D341Med (cell line): ENCODE results near the gene CCDC146.
"Not testable (repeated sequence)": the region's sequence is repeated elsewhere in the genome, so short reads cannot be mapped to it uniquely, and the experiment has no call there.

ENCODE experiments used
- DNase-seq: peaks from one replicate; pipeline ENCODE4 v3.0.0; 2012; ENCODE audit warnings: low spot score

Gene CCDC146

DNA sequence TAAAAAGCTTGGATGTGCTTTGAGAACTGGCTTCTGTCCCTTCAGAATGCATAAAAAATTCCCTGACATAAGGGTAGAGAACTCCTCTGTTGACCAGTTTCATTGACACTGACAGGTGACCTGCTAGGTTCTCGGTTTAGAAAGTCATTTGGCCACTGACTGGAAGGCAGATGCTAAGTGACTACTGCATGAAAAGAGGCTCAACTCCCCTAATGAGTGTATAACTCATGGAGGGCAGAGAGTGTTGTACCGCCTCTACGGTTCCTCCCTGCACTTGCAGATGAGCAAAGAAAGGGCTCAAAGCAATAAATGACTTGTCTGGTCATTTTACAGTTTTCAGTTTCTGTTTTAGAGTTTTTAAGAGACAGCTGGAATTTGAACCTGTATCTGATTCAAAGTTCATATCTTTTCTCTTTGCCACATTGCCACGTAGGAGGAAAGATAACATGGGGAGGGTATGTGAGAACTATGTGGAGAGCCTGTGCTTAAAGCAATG is 80.1 kb downstream of the CCDC146 start:
- DNase-seq, result no peak

DNA sequence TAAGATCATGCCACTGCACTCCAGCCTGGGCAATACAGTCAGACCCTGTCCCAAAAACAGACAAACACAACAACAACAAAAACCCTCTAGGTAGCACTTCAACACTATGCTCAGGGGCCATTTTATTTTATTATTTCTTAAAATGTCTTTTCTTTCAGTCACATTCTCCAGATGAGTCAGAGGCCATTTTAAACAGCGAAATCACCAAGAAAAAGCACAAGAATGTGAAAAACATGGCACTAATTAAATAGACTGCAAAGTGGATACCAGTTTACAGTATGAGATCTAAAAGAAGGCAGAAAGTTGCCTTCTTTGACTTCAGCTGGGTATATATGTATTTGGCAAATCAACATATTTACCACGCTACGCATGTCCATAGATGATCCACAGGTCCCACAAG is 83.3 kb downstream of the CCDC146 start:
- DNase-seq, result no peak

DNA sequence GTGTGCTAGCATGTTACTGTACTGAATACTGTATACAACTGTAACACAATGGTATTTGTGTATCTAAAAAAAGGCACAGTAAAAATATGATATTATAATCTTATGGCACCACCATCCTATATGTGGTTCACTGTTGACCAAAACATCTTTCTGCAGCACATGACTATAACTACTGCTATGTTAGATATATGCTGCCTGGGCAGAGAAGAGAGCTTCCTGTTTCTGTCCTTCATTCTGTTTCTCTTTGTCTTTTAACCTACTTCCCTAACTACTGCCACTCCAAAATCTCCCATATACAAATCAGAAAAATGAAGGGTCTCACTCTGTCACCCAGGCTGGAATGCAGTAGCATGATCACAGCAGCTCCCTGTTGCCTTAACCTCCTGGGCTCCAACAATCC is 86.0 kb downstream of the CCDC146 start:
- no peak for DNase-seq

DNA sequence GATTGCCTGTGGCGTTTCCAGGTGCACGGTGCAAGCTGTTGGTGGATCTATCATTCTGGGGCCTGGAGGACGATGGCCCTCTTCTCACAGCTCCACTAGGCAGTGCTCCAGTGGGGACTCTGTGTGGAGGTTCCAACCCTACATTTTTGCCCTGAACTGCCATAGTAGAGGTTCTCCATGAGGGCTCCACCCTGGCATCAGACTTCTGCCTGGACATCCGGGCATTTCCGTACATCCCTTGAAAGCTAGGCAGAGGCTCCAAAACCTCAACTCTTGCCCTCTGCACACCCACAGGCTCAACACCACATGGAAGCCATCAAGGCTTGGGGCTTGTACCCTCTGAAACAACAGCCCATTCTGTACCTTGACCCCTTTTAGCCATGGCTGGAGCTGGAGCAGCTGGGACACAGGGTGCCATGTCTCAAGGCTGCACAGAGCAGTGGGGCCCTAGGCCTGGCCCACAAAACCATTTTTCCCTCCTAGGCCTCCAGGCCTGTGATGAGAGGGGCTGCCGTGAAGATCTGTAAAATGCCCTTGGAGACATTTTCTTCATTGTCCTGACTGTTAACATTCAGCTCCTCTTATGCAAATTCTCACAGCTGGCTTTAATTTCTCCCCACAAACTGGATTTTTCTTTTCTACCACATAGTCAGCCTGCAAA is 87.2 kb downstream of the CCDC146 start:
- no peak for DNase-seq

DNA sequence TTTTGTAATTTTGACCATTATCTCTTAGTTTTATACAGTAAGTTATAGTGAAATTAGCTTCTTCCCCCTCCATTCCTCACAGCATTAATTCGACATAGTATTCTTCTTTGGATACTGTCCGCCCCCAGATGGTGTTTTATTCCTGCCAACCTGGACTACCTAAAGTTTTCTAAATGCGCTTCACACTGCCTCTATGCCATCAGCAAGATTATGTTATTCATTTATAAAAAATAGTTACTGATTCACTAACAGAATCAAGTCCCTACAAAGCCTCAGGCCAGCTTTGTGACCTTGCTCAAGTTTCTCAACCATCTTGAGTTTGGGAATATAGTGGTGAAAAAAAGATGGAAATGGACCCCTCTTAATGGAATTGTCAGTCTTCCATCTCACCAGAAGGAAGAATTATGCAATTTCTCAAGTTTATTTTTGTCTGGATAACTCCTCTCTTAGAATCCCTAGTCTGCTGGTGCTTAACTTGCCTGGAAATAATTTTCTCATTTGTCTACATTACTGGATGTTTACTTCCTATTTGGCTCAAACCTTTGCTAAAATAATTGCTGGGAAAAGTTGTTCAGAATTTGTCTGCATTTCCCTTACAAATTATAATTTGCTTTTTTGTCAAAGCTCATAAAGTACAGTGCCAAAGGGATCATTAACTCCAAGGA is 93.9 kb downstream of the CCDC146 start:
- DNase-seq, result no peak

DNA sequence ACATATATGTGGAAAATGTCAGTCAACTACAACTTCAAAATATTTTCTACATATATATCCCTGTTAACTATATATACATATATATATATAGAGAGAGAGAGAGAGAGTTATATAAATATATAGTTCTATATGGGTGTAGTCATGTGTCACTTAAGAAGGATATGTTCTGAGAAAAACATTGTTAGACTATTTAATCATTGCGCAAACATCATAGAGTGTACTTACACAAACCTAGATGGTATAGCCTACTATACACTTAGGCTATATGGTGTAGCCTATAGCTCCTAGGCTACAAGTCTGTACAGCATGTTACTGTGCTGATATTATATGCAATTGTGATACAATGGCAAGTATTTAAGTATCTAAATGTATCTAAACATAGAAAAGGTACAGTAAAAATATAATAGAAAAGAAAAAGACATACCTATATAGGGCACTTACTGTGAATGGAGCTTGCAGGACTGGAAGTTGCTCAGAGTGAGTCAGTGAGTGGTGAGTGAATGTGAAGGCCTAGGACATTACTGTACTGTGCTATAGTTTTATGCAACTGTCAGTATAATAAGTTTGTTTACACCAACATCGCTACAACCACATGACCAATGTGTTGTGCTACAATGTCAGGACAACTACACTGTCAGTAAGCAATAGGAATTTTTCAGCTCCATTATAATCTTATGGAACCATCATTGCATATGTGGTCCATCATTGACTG is 95.2 kb downstream of the CCDC146 start:
- DNase-seq, result no peak

DNA sequence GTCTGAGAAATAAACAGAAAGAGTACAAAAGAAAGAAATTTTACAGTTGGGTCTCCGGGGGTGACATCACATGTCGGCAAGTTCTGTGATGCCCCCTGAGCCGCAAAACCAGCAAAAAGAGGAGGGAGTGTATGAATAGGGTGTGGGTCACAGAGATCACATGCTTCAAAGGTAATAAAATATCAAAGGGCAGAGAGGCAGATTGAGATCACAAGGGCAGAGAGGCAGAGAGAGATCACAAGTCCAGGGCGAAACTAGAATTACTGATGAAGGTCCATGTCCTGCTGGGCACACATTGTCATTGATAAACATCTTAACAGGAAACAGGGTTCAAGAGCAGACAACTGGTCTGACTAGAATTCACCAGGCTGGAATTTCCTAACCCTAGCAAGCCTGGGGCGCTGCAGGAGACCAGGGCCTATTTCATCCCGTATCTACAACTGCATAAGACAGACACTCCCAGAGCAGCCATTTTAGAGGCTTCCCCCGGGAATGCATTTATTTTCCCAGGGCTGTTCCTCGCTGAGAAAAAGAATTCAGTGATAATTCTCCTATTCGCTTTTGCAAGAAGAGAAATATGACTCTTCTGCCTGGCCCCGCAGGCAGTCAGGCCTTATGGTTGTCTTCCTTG is 97.4 kb downstream of the CCDC146 start:
- not testable (repeated sequence) for DNase-seq

DNA sequence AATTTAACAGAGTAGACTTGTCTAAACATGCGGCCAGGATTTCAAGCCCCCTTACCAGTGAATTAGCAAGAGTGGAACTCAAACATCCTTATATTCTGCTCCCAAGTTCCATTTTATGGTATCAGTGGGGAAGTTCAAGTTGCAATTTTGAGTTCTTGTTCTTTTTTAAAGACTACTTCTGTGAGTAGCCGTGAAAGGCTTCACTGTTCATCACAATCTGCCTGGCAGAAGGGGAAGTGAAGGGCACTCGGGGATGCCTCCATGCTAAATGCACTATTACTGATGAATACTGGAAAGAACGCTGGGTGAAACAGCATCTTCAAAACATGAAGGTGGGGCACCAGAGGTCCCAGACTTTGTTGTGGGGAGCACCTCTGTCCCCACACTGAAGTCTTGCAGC is 99.7 kb downstream of the CCDC146 start:
- DNase-seq, result no peak

DNA sequence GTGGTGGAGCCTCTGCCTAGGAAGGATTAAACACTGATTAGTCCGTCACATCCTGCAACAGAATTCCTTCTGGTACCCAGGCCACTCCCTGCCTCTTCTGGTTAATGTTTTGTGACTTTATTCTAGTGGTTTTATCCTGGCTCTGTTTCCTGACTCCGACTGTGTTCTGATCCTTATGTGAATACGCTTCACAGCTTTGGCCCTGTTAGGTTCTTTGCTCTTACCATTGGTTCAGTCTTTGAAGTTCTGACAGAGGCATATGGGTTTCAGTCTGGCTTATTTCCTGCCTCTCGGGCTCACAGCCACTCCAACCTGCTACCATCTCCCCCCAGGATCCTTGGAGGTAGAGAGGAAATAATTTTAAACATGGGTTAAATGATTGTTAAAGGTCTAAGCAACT is 100.4 kb downstream of the CCDC146 start:
- DNase-seq, result no peak

DNA sequence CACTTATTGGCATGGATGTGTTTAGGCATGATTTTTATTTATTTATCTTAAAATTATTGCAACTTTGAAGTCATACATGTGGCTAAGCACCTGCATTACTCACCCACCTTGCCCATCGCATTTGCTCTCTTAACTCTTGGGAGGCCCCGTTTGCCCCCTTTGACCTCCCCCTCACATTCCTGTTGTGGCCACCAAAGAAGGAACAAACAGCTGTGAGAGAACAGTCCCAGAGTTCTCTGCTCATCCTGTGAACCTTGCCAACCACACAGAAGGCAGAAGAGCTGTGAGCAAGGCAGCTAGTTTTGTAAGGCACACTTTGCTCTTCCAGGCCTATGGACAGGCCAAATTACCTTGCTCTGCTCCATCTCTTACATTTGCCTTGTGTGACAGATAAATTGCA is 100.8 kb downstream of the CCDC146 start:
- DNase-seq, result no peak

DNA sequence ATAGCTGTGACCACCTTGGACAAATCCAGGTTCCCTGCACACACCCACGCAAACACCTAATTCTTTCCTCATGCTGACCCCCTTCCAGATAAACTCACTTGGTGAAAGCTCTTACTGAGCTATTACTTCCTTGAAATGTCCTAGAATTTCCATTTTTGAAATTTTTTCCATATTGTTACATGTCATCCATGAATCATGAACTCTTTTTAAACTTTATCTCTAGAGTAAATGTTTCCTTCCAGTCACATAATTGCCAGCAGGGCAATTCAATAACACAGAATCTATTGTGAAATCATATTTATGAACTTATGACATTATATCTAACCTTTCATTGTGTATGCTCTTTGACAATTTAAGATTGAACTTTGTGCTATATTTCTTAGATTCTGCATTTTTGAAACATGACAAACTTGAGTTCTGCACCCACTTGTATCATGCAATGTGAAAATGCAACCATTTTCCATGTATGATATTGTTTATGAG is 104.0 kb downstream of the CCDC146 start:
- DNase-seq, result no peak

DNA sequence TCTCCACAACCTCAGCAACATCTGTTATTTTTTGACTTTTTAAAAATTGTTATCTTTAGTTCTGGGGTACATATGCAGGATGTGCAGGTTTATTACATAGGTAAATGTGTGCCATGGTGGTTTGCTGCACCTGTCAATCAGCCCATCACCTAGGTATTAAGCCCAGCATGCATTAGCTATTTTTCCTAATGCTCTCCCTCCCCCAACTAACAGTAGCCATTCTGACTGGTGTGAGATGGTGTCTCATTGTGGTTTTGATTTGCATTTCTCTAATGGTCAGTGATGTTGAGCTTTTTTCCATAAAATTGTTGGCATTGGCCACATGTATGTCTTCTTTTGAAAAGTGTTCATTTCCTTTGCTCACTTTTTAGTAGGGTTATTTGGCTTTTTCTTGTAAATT is 106.4 kb downstream of the CCDC146 start:
- not testable (repeated sequence) for DNase-seq

DNA sequence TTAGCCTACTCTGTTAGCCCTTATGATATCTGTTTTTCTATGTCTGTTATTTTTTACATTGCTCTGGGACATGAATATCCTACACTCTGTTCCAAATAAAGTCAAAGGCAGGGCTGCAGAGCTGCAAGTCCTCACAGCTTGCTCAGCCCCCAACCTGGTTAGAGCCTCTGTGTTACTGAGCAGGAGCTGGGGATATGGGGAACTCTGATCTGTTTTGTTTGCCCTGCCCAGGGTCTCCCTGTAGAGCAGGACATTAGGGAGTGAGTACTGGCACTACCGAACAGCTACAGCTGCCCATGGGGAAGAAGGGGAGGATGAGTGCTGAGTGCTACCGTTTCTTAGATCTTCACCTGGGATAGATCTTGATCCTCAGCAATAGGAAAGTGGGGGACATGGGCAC is 110.1 kb downstream of the CCDC146 start:
- no peak for DNase-seq

DNA sequence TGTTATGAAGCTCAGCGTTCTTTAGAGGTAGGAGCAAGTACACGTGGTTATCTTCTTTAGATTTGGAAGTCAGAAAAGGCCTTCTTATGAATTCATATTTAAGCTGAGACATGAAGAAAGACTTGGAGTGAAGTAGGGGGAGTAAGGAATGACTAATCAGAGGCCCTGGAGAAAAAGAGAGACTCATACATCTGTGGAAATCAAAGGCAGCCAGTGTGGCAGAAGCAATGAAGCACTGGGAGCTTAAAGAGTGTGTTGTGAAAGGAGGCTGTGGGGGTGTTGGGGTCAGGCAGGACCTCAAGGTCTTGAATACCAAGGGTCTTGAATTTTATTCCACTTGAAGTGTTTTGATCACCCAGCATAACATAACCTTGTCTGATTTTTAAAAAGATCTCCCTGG is 112.9 kb downstream of the CCDC146 start:
- DNase-seq, result no peak

DNA sequence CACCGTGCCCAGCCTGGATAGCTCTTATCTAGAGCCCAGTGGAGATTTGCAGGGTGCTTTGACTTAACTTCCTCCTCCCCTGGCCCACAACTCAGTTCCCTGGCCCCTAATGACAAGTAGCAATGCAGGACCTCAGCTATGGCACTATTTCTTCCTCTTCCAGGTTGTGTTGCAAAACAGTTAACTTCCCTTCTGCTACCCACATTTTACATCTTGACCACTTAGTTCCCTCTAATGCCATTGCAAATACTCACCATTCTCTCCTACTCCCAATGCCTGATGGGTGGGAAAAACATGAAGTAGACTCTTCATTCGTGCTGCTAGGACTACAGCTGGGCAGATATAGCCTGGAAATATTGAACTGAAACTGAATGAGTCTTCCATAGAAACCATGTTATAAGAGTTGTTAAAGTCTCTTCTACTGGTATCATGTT is 116.3 kb downstream of the CCDC146 start:
- DNase-seq, result no peak

DNA sequence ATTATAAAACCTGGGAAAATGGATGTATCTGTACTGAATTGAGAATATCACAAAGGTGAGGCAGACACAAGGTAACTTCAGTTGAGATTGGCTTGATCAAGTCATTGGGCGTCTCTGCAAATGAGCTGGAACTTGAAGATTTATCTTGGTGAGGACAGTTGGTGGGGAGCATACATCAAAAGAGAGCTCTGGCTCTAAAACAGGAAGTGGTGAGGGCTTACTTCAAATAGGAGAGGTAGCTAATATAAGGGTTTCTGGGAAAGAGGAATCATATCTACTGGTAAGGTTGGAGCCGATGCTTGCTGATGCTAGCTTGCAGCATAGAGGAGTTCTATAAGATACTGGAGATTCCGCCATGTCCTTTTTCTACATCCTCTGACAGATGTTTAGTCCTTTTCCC is 117.1 kb downstream of the CCDC146 start:
- no peak for DNase-seq

DNA sequence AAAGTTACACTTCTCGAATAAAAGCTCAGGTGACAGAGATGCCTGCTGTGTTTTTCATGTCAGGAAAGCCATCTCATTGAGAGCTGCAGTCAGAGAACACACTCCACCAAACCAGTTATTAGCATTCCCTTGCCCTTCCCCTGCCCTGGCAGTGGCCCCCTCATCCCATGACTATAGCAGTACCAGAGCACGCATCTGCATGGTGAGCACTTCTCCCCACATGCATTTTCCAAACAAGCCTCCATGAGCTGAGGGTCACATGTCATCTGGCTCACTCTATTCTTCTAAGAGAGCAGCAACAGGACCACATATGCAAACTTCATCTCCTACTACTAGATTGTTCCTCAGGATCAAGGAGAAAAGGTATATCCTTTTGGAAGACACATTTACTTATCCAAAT is 119.7 kb downstream of the CCDC146 start:
- no peak for DNase-seq

DNA sequence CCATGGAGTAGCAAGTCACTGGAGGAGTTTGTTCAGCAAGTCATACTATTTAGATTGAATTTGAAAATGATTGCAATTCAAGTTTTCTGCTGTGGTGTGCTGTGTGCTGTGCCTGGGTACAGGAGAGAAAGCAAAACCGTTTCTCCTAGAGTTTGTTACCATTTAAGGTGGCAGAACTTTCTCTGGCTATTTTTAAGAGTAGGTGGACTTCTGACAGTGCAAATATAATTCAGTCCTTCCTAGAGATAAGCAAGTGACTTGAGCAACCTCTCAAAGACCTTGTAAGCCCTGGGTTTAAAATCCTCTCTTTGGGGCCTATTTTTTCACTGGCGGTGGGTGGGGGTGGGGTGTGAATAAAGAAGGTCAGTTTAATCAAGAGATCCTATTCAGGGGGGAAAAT is 120.1 kb downstream of the CCDC146 start:
- DNase-seq, result no peak

DNA sequence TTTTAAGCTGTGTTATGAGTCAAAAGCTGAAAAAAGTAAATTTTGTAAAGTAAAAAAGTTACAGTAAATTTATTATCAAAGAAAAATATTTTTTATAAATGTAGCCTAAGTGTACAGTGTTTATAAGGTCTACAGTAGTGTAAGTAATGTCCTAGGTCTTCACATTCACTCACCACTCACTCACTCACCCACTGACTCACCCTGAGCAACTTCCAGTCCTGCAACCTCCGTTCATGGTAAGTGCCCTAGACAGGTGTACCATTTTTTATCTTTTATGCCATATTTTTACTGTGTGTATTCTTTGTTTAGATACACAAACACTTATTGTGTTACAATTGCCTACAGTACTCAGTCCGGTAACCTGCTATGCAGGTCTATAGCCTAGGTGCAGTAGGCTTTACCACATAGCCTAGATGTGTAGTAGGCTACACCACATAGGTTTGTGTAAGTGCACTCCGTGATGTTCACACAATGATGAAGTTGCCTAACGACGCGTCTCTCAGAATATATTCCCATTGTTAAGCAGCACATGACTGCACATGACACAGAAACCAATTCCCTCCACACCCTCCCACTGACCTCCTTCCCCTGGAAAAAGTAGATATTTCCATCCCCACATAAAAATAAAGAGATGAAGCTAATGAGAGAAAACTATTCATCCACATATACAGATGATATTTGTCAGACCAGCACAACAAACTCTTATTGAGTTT is 122.0 kb downstream of the CCDC146 start:
- no peak for DNase-seq

DNA sequence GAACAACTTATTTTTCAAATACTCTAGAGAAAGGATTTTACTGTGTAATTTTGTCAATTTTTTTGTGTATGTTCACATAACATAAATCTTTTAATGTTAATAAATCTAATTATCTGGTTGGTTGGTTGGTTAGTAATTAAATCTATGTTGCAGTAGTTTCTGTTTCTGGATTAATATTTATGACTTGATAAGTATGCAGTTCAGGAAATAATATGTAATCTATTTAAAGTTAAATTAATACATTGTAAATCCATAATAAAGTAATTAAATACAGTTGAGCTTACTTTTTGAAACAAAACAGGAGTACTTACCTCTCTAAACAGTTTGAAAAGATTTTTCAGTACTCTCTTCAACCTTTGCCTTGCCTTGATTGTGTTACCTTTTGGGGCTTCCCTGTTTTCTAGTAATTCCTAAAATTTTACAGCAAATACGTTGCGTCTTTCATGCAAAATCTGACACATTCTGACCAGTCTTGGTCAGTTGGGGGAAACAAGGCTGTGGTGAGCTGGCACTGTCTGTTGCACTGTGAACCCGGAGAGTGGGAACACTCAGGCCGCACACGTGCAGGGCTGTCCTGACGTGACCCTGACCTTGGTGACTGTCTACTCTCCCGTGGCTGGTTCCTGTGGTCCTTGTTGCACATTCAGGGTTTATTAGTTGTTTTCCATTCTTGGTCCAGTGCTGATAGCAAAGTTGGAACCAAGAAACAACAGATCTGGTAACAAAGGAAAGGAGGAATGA is 122.8 kb downstream of the CCDC146 start:
- no peak for DNase-seq

DNA sequence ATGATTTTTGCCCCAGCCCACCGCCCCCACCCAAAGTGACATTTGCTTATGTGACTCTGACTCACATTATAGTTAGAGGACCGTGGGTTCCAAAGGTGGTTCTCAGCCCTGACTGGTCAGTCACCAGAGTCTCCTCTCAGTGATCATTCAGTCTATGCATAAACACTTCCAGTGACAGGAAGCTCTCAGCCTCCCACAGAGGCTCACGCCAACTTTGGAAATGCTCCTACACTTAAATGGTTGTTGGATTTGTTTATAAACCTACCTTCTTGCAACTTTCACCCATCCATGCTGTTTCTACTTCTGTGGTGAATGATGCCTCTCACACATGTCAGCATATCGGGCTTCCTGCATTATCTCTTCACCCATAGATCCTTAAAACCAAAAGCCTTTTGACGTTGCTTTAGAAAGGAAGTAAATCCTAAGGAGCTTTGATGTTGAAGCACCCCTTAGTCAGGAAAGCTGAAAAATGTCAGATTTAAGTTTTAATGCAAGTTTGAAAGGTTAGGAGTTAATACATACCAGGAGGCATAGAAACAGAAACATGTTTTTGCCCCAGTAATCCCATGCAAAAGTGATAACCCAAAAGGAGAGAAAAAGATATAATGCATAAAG is 123.7 kb downstream of the CCDC146 start:
- DNase-seq, result no peak
